HepG2 (cell line): Measurements from ENCODE around the gene HOXB2. TPM values are rescaled to one million over a fixed set of nuclear protein-coding genes. Genes with fewer than 3 reads are reported as not detected.
A peak's percentile ranks its signal among the peaks of the same experiment; 100 is the strongest.

Experiments used
- ATAC-seq: fragments of 200-7000 bp; cut with Tn5 transposase; 3 replicates; pipeline ENCODE4 v1.9.1; 2020; ENCODE audit warnings: mild to moderate bottlenecking, moderate library complexity
- BruUV-seq: library from RNA; stranded (reverse); fragments of 400-500 nt; replicated peaks from 2 replicates; lab custom pipeline; 2021; lab: Mats Ljungman, UMichigan
- CTCF ChIA-PET: fragments of 300-600 bp; formaldehyde crosslinking; extraction: SDS; loops from one replicate; lab custom pipeline; 2021; ENCODE audit warnings: low total read pairs, inconsistent platforms, low intra/inter-chr PET ratio; lab: Yijun Ruan, JAX
- POLR2A ChIA-PET: fragments of 350-600 bp; sonication (Branson Sonifier 250); formaldehyde crosslinking; loops from one replicate; lab custom pipeline; 2020; ENCODE audit warnings: antibody characterized with exemption, inconsistent platforms; lab: Yijun Ruan, JAX
- DNase-seq: peaks from one replicate; pipeline ENCODE4 v3.0.0-alpha.2; 2015; ENCODE audit warnings: low spot score
- FAIRE-seq: peaks from 3 replicates; lab custom pipeline; 2011; peaks lifted over from hg19 to GRCh38; lab: Jason Lieb, UNC
- H2AFZ ChIP-seq: one replicate; pipeline ENCODE4 v1.6.1; 2011; ENCODE audit warnings: low read length, inconsistent platforms
- H3K27ac ChIP-seq: fragments of 300-600 bp; 3 replicates; pipeline ENCODE4 v1.8.0; 2011; ENCODE audit warnings: mixed run types, mild to moderate bottlenecking, mixed read lengths, low read length, inconsistent platforms; ENCODE audit not compliant: insufficient read depth; ENCODE audit errors: extremely low read length
- H3K27me3 ChIP-seq, 2 experiments: fragments of 200-600 bp in 1 of 2; 2 replicates in 1 of 2; 3 replicates in 1 of 2; pipeline versions ENCODE4 v1.6.0 to v1.8.0; 2011; ENCODE audit warnings: low read length in 2 of 2, mild to moderate bottlenecking in 2 of 2, moderate library complexity in 2 of 2, inconsistent platforms in 1 of 2; ENCODE audit not compliant: insufficient read depth in 2 of 2, control insufficient read depth in 1 of 2
- H3K36me3 ChIP-seq, 2 experiments: fragments of 200-600 bp in 1 of 2; replicated peaks in 1 of 2; 2 replicates in 1 of 2; 3 replicates in 1 of 2; pipeline versions ENCODE4 v1.5.1 to v1.8.0; 2011; ENCODE audit warnings: low read length in 2 of 2, inconsistent platforms in 1 of 2; ENCODE audit not compliant: insufficient read depth in 2 of 2, control insufficient read depth in 1 of 2
- H3K4me1 ChIP-seq: 2 replicates; pipeline ENCODE4 v1.5.1; 2012; ENCODE audit warnings: low read length, inconsistent platforms; ENCODE audit not compliant: insufficient read depth
- H3K4me2 ChIP-seq: 2 replicates; pipeline ENCODE4 v1.6.0; 2011; ENCODE audit warnings: low read depth, low read length, inconsistent platforms
- H3K4me3 ChIP-seq, 3 experiments: fragments of 200-600 bp in 1 of 3; sonication (generic), shearing (Covaris generic) in 1 of 3; replicated peaks in 1 of 3; 2 replicates each; pipeline ENCODE4 v1.5.1; 2011 to 2016; ENCODE audit warnings: low read length in 3 of 3, inconsistent platforms in 2 of 3, low read depth in 2 of 3, mild to moderate bottlenecking in 2 of 3, control low read depth in 1 of 3, mixed read lengths in 1 of 3; ENCODE audit not compliant: insufficient read depth in 1 of 3
- H3K79me2 ChIP-seq: one replicate; pipeline ENCODE4 v1.6.1; 2011; ENCODE audit warnings: low read length, inconsistent platforms; ENCODE audit not compliant: insufficient read depth
- H3K9ac ChIP-seq: 2 replicates; pipeline ENCODE4 v1.6.0; 2011; ENCODE audit warnings: mild to moderate bottlenecking, low read depth, low read length, inconsistent platforms; ENCODE audit not compliant: insufficient read depth
- H3K9me3 ChIP-seq: 2 replicates; pipeline ENCODE4 v1.5.1; 2012; ENCODE audit warnings: mild to moderate bottlenecking, low read length
- H4K20me1 ChIP-seq: 2 replicates; pipeline ENCODE4 v1.6.0; 2011; ENCODE audit warnings: inconsistent platforms, mild to moderate bottlenecking, low read length, moderate library complexity; ENCODE audit not compliant: insufficient read depth
- EZH2 ChIP-seq: conservative IDR thresholded peaks from 2 replicates; pipeline ENCODE4 v1.6.1; 2012; ENCODE audit warnings: mild to moderate bottlenecking, low read depth, low read length, moderate library complexity
- PLRG1 ChIP-seq: fragments of 450-650 bp; conservative IDR thresholded peaks from 2 replicates; pipeline ENCODE4 v1.6.1; 2016
- RBM39 ChIP-seq: fragments of 200-400 bp; formaldehyde crosslinking; IDR thresholded peaks from one replicate; pipeline ENCODE4 v1.6.1; 2018; ENCODE audit warnings: antibody characterized with exemption, mild to moderate bottlenecking, low read depth, low read length; ENCODE audit not compliant: poor library complexity, severe bottlenecking
- WGBS: methylation state at CpG from one replicate; pipeline ENCODE4 v1.1.6; 2017; ENCODE audit warnings: low lambda C conversion rate; 5-methylcytosine and 5-hydroxymethylcytosine counted together
- in situ Hi-C: cut with HindIII; loops from 2 replicates; pipeline ENCODE4 v1.10.0; 2017; ENCODE audit warnings: low pct_unique_long_range_greater_than_20kb; ENCODE audit not compliant: extremely low pct_ligation_motif_present
- intact Hi-C: fragments of 100-400 bp; cut with micrococcal nuclease; formaldehyde crosslinking; loops from one replicate; pipeline ENCODE4 v1.10.0; 2022; ENCODE audit not compliant: unreplicated experiment
- polyA plus RNA-seq, 8 experiments: library from polyadenylated mRNA; depleted of rRNA in 3 of 8; stranded (reverse) in 7 of 8; unstranded in 1 of 8; fragments of >200 nt; fragmentation: Illumina TruSeq in 4 of 8; extraction: Trizol in 4 of 8; gene quantifications; 2 replicates each; pipeline versions ENCODE4 v1.2.1 to v1.2.3, GENCODE V29; 2011 to 2016; ENCODE audit warnings: low read depth in 4 of 8, missing spikeins in 1 of 8, mixed read lengths in 1 of 8; ENCODE audit not compliant: insufficient read depth in 1 of 8
- total RNA-seq, 5 experiments: library from RNA; depleted of rRNA; stranded (reverse); fragments of >200 nt; fragmentation: Illumina TruSeq; extraction: Trizol; gene quantifications; 2 replicates each; pipeline ENCODE4 v1.2.3, GENCODE V29; 2016; ENCODE audit warnings: low read depth in 1 of 5

The HOXB2 gene
- total and polyA plus RNA-seq, 2 of the 13 experiments (the other 11 are each of a cell fraction or from before 2014, with no cell fraction given) = not detected

GRCh38 chr17:48558057-48558830, 13.3 kb upstream of the HOXB2 start:
- POLR2A ChIA-PET = no interaction called here
- ATAC-seq (no peak), FAIRE-seq (no peak), DNase-seq (no peak)
- TF ChIP-seq EZH2 (0 out of 2 replicates have a peak, but pooled peaks have one; percentile 18), PLRG1 (no peak)
- H3K27me3 ChIP-seq = peaks cover 34 to 97% of the 10 kb centered on the region in 2 experiments
- intact Hi-C loops (no loop called here), in situ Hi-C loops (no loop called here)
- H3K4me1 ChIP-seq = no peaks in the 10 kb centered on the region
- H4K20me1 ChIP-seq = no peaks in the 10 kb centered on the region; the same call in 1 of the 2 replicates
- no peak overlapping the region for H3K27ac ChIP-seq
- no peak overlapping the region for H2AFZ ChIP-seq
- no peaks in the 10 kb centered on the region for H3K79me2 ChIP-seq
- WGBS = 10% methylated on average over 13 of the region's 13 CpGs
- no peaks in the 10 kb centered on the region for H3K36me3 ChIP-seq
- H3K9ac ChIP-seq = no peak overlapping the region
- H3K9me3 ChIP-seq = no peaks in the 10 kb centered on the region
- H3K4me3 ChIP-seq = no peak overlapping the region
- no TSS peak for BruUV-seq
- H3K4me2 ChIP-seq = no peak overlapping the region
- CTCF ChIA-PET = no interaction called here

DNA sequence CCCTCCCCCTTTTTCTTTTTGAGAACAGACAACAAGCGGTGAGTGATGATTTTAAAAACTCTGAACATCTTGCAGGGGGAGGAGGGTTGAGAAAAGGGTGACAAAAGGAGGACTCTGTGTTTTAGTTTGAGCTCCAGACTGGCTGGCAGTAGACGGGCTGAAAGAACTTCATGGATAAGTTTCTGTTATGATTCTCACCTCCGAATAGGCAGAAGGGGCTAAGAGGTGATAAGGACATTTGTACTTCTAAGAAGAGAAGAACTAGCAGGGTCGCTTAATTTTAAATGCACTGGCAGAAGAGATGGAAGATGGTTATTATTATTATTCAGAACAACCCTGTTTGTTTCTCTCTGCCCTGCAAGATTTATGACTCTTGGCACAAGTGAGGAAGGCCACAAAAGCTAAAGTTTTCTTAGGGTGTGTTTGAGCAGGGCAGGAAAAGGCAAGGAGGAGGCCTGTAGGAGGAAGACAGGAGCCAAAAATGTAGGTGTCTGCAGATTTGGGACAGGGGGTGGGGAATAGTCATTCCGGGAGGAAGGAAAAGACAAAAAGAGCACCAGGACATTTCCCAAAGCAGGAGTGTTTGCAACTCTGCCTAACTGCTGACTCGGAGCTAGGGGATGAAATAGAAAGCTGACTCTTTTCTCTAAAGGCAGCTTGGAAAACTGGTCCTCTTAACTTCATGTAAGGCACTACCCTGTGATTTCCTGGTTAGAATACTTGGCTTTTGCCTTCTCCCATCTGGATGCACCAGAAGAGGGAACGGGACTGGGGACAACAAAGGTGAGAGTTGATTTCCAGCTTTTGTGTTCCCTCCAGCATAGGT, 11.9 kb upstream of the HOXB2 start:
- FAIRE-seq = no peak
- no peaks in the 10 kb centered on the region for H3K79me2 ChIP-seq
- H3K4me3 ChIP-seq = no peak overlapping the region
- no peak overlapping the region for H3K27ac ChIP-seq
- H3K4me2 ChIP-seq = no peak overlapping the region
- no peaks in the 10 kb centered on the region for H3K9me3 ChIP-seq
- DNase-seq = no peak
- POLR2A ChIA-PET = no interaction called here
- TF ChIP-seq RBM39 (no peak), EZH2 (0 out of 2 replicates have a peak, but pooled peaks have one; percentile 14)
- TF ChIP-seq, all 625 proteins: peak for 1
- Histone ChIP-seq H4K20me1 (no peaks in the 10 kb centered on the region; the same call in 1 of the 2 replicates), H3K4me1 (no peaks in the 10 kb centered on the region), H3K27me3 (peaks cover 39 to 96% of the 10 kb centered on the region in 2 experiments), H3K9ac (no peak overlapping the region), H2AFZ (no peak overlapping the region), H3K36me3 (no peaks in the 10 kb centered on the region)
- CTCF ChIA-PET = no interaction called here
- ATAC-seq = no peak
- in situ Hi-C loops = no loop called here
- intact Hi-C loops = no loop called here
- under 1% methylated on average over 7 of the region's 7 CpGs for WGBS
- no TSS peak for BruUV-seq
